Measurements from ENCODE around the gene NTMT1. TPM values are rescaled to one million over a fixed set of nuclear protein-coding genes. Genes with fewer than 3 reads are reported as not detected.

The NTMT1 gene
- total RNA-seq, 1 donor from 2014 or later, result 31.5 TPM

DNA sequence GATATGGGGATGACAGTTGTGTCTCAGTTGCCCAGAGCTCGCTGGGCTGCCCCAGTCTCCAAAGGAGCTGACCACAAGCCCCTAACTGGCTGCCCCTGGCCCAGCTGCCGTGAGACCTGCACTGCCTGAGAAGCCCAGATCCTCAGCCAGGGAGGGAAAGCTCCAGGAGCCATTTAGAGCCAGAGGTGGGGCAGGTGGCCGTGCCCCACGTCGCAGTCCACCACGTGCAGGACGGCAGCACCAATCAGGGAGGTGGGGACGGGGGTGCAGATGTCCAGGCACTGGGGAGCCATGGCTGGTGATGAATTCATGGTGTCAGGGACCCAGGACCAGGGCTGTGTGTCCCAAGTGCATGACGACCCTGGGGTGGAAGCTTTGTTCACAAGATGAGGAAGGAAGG lies 52.9 kb downstream of the NTMT1 start:
- no peak for DNase-seq

DNA sequence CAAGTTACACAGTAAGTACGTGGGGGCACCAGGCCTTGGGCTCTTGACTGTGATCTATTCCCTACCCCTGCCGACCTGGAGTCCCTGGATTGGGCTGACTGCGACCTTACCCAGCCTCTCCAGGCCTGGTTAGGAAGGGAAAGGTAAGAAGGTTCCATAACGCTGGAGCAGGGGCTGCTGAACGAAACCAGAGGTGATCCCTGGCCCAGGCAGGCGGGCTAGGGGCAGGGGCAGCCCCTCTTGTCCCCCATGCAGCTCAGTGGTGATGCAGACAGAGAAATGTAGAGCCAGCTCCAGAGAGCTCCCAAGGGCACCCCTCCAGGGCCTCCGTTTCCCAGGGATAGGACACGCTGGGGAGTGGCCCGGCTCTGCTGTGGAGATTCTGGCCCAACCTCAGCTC lies 53.6 kb downstream of the NTMT1 start:
- no peak for DNase-seq

DNA sequence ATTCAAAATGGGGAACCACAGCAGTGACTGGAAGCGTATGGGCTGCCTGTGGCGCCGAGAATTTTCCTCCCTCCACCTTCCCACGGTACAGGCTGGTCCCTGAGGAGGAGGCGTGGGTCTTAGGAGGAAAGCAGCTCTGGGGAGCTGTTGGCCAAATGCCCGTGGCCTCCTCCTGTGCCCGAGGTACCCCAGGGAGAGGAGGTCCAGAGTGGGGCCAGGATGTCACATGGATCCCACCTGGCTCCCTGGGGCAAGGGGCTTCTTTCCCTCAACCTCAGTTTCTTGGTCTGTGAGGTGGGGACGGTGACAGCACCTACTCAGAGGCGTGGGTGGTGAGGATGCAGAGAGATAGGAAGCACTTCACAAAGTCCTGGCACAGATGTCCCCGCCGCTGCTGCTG lies 56.0 kb downstream of the NTMT1 start:
- DNase-seq, result no peak

DNA sequence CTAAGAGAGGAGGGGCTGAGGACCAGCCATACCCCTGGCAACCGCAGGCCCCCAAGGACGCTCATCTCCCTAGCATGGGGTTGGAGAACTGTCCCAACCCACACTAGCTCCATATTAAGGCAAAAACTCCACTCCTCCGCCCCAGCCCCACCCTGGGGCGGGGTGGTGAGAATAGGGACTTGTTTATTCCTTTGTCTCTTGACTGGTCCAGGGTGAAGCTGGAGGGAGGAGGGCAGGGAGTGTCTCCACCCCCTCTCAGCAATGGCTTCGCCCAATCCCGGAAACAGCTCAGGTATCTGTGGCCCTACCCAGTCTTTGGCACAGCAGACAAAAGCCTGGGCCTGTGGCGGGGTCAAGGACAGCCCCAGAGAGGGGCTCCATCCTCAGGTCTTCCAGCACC lies 56.4 kb downstream of the NTMT1 start:
- DNase-seq, result no peak

DNA sequence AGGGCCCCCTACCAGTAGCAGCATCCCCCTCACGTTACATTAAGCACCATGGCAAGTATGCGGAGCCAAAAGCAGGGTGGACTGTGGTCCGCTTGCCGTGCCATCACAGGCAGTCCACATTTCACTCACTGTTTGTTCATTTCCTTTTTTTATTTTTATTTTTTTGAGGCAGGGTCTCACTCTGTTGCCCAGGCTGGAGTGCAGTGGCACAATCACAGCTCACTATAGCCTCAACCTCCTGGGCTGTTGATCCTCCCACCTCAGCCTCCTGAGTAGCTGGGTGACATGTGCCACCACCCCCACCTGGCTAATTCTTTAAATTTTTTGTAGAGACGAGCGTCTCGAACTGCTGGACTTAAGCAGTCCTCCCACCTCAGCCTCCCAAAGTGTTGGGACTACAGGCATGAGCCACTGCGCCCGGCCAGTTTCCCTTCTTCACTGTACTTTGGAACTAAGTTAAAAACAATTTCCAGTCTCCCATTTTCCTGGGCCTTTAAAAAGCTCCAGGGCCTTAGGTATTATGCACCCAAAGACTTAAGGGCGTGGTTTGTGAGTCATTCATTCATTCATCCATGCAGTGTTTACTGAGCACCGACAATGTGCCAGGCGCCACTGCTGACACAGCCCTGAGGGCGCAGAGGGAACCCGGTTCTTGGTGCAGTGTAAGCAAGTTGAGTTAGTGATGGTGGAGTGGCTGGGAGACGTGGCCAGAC lies 59.4 kb downstream of the NTMT1 start:
- DNase-seq, result no peak

Other genes starting within 250 kb of the NTMT1 start
- not detected for gene C9orf50, start 5.1 kb upstream of the NTMT1 start, total RNA-seq
- gene ASB6, start 16.0 kb downstream of the NTMT1 start, total RNA-seq, result 11.7 TPM
- gene PRRX2, start 39.5 kb downstream of the NTMT1 start, total RNA-seq, result 6.9 TPM
- 7.5 TPM for gene PTGES, start 126.9 kb downstream of the NTMT1 start, total RNA-seq
- gene TOR1B, start 177.0 kb downstream of the NTMT1 start, total RNA-seq, result 24.4 TPM
- 26.3 TPM for gene TOR1A, start 198.0 kb downstream of the NTMT1 start, total RNA-seq
- 37.2 TPM for gene C9orf78, start 209.1 kb downstream of the NTMT1 start, total RNA-seq
- 11.8 TPM for gene USP20, start 209.3 kb downstream of the NTMT1 start, total RNA-seq

All from tongue (tissue), 2 donors.